ENCODE data around the gene OTUD5. TPM values are rescaled to one million over a fixed set of nuclear protein-coding genes. Genes with fewer than 3 reads are reported as not detected.

The OTUD5 gene, protein sequence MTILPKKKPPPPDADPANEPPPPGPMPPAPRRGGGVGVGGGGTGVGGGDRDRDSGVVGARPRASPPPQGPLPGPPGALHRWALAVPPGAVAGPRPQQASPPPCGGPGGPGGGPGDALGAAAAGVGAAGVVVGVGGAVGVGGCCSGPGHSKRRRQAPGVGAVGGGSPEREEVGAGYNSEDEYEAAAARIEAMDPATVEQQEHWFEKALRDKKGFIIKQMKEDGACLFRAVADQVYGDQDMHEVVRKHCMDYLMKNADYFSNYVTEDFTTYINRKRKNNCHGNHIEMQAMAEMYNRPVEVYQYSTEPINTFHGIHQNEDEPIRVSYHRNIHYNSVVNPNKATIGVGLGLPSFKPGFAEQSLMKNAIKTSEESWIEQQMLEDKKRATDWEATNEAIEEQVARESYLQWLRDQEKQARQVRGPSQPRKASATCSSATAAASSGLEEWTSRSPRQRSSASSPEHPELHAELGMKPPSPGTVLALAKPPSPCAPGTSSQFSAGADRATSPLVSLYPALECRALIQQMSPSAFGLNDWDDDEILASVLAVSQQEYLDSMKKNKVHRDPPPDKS
- 52.1 TPM for polyA plus RNA-seq (2013, experiment 1 of 2)
- polyA plus RNA-seq (2013, experiment 2 of 2) = 48.0 TPM

DNA sequence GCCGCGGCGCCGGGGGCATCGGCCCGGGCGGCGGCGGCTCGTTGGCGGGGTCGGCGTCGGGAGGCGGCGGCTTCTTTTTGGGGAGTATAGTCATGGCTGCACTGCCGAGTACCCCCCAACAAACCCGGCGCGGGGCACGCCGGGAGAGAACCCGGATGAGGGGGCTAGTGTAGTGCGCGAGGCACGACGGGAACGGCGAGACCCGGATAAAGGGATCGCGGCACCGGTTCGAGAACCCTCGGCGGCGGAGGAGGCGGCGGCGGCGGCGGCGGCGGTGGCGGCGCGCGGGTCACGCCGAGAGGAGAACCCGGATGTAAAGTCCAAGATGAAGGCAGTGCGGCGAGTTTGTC, at the start of gene OTUD5:
Gene OTUD5 (minus strand): TSS at position 131 of the 350 bp plus-strand sequence. CDS start 37 bp downstream, at position 94.
- 0% methylated on average over 2 of the region's 53 CpGs; no CpG with 5 or more reads in 1 of the 2 experiments for WGBS, 2 experiments (ENCODE audit: insufficient coverage in 2 of 2)
- Histone ChIP-seq H3K4me1 (ENCODE audit: control insufficient read depth, insufficient read depth, low read length, poor library complexity, severe bottlenecking) (peaks cover 3% of the 10 kb centered on the region), H3K27ac (ENCODE audit: low read depth, low read length, severe bottlenecking) (peak within 1 kb of the TSS; percentile 100), H3K36me3 (ENCODE audit: control insufficient read depth, insufficient read depth, low read length) (peaks cover 20% of the 10 kb centered on the region), H3K4me3 (ENCODE audit: extremely low read depth, insufficient read depth, low read length, poor library complexity, severe bottlenecking) (peak within 1 kb of the TSS; percentile 52), H3K9me3 (ENCODE audit: control insufficient read depth, low read length) (no peaks in the 10 kb centered on the region)

DNA sequence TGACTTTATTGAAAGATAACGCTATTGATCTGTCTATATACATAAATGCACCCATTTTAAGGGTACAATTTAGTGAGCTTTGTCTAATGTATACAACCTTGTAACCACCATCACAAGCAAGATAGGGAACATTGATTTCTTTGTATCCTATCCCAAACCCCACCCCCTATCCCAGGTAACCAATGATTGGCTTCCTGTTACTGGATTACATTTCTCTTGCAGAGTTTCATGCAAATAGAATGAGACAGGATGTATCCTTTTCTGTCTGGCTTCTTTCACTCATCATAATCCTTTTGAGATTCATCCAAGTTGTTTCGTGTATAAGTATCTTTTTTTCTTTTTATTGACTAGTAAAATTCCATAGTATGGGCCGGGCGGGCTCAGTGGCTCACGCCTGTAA, 46.3 kb upstream of the OTUD5 start:
- Histone ChIP-seq H3K4me1 (ENCODE audit: control insufficient read depth, insufficient read depth, low read length, poor library complexity, severe bottlenecking) (no peaks in the 10 kb centered on the region), H3K27ac (ENCODE audit: low read depth, low read length, severe bottlenecking) (no peak overlapping the region), H3K36me3 (ENCODE audit: control insufficient read depth, insufficient read depth, low read length) (peaks cover 4% of the 10 kb centered on the region), H3K4me3 (ENCODE audit: extremely low read depth, insufficient read depth, low read length, poor library complexity, severe bottlenecking) (no peak overlapping the region), H3K9me3 (ENCODE audit: control insufficient read depth, low read length) (no peaks in the 10 kb centered on the region)
- WGBS, 2 experiments (ENCODE audit: insufficient coverage in 2 of 2) = no CpG with 5 or more reads among the region's 5 CpGs

DNA sequence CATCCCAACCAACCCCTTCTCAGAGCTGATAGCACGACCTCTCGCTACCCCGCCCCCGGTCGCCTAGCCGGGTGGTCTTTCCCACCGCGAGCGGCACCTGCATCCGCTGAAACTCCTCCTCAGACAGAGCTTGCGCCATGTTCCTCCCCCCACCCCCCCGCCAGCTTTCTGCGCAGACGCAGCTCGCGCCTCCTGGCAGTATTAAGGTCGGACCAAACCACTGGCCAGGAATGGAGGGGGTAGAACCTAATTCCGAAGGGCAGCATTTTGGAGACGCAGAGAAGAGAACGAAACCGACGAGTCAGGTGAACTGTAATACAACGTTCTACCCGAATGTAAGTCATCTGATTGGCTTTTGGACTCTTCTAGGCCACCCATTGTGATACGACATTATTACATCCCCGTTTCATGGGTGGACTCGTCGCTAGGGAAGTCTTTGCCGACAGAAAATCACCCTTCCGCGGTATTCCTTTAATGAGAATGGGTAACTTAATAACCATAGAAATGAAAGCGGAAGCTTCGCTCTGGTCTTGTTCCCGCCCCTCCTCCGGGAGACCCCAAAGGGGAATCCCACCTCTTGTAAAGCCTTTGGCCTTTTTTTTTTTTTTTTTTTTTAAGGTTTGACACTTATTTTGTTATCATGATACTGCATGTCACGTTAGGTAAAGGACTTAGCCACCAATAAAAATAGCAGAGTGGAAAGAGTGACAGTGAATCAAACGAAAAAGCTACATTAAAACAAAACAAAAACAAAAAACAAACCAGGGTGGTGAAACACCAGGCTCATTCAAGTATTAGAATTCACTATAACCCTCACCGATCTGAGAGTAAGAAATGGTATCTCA, 44.9 kb upstream of the OTUD5 start, which contains the start of gene GRIPAP1:
Gene GRIPAP1 (minus strand): TSS at position 174 of the 845 bp plus-strand sequence. CDS start 35 bp downstream, at position 139.
- 0% methylated on average over 2 to 5 of the region's 38 CpGs for WGBS, 2 experiments (ENCODE audit: insufficient coverage in 2 of 2)
- H3K4me1 ChIP-seq (ENCODE audit: control insufficient read depth, insufficient read depth, low read length, poor library complexity, severe bottlenecking) = peaks cover 3% of the 10 kb centered on the region
- no peaks in the 10 kb centered on the region for H3K9me3 ChIP-seq (ENCODE audit: control insufficient read depth, low read length)
- H3K36me3 ChIP-seq (ENCODE audit: control insufficient read depth, insufficient read depth, low read length) = peaks cover 12% of the 10 kb centered on the region
- H3K4me3 ChIP-seq (ENCODE audit: extremely low read depth, insufficient read depth, low read length, poor library complexity, severe bottlenecking) = peak within 1 kb of the TSS; percentile 60
- H3K27ac ChIP-seq (ENCODE audit: low read depth, low read length, severe bottlenecking) = peak within 1 kb of the TSS; percentile 99

DNA sequence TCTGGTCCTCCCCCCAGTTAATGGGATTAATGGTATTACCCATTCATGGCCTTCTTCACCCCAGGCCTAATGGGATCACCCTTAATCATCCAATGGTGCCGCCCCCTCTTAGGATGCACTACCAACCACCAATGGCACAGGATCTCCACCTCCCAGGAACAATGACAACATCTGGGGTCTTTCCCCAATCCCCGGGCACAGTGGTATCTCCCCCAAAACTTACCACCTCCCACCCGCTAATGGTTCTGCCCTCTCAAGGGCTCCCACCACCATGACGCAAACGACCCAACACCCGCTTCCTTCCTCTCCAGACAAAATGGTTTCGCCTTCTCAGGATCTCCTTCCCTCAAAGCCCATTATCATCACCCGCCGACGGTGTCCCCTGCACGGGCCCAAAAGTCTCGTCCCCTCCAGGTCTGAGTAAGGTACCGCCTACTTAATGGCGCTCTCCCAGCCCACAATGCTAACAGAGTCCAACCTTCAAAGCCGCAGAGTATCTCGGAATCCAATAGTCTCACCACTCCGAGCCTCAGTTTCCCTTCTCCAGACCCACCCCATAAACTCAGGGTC, 44.2 kb upstream of the OTUD5 start:
- Histone ChIP-seq H3K4me1 (ENCODE audit: control insufficient read depth, insufficient read depth, low read length, poor library complexity, severe bottlenecking) (peaks cover 3% of the 10 kb centered on the region), H3K4me3 (ENCODE audit: extremely low read depth, insufficient read depth, low read length, poor library complexity, severe bottlenecking) (peak overlapping the region; percentile 60), H3K36me3 (ENCODE audit: control insufficient read depth, insufficient read depth, low read length) (peaks cover 19% of the 10 kb centered on the region), H3K9me3 (ENCODE audit: control insufficient read depth, low read length) (no peaks in the 10 kb centered on the region), H3K27ac (ENCODE audit: low read depth, low read length, severe bottlenecking) (peak overlapping the region; percentile 99)
- WGBS, 2 experiments (ENCODE audit: insufficient coverage in 2 of 2) = 0 to 1% methylated on average over 8 to 15 of the region's 17 CpGs

DNA sequence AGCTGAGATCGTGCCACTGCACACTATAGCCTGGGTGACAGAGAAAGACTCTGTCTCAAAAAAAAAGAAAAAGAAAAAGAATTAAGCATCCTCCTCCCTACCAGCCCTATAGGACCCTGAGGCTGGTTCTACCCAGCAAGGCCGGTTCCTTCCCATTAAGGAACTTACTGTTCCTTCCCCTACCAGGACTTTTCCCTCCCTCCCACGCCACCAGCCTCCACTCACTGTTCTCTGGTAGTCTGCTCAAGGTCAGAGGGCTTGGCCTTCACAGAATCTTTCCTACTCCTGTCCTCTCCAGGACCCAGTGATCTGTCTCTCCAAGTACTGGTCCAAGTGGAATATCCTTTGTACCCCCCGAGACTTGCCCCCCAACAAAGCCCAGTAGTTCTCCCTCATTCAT, 43.2 kb upstream of the OTUD5 start:
- peaks cover 29% of the 10 kb centered on the region for H3K36me3 ChIP-seq (ENCODE audit: control insufficient read depth, insufficient read depth, low read length)
- peak overlapping the region; percentile 60 for H3K4me3 ChIP-seq (ENCODE audit: extremely low read depth, insufficient read depth, low read length, poor library complexity, severe bottlenecking)
- 83% methylated on average over 1 of the region's 4 CpGs; no CpG with 5 or more reads in 1 of the 2 experiments for WGBS, 2 experiments (ENCODE audit: insufficient coverage in 2 of 2)

DNA sequence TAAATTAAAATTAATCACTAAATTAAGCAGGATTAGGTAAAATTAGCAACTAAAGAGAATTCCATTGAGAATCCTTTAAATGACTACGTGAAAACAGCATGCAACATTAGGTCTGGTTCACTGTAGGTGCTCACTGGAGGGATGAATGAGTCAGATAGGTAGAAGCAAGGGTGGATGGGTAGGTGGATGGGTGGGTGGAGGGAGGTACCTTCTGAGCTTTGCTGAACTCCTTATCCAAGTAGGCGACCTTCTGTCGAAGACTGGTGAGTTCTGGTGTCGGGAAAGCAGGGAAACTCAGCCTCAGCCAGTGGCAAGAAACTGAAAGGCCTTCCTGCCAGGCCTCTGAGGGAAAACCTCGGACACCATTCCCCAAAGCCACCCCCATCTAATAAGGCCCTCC, 41.6 kb upstream of the OTUD5 start:
- H3K4me1 ChIP-seq (ENCODE audit: control insufficient read depth, insufficient read depth, low read length, poor library complexity, severe bottlenecking) = peaks cover 3% of the 10 kb centered on the region
- no peaks in the 10 kb centered on the region for H3K9me3 ChIP-seq (ENCODE audit: control insufficient read depth, low read length)
- 100% methylated on average over 1 of the region's 5 CpGs; no CpG with 5 or more reads in 1 of the 2 experiments for WGBS, 2 experiments (ENCODE audit: insufficient coverage in 2 of 2)
- no peak overlapping the region for H3K4me3 ChIP-seq (ENCODE audit: extremely low read depth, insufficient read depth, low read length, poor library complexity, severe bottlenecking)
- H3K36me3 ChIP-seq (ENCODE audit: control insufficient read depth, insufficient read depth, low read length) = peaks cover 32% of the 10 kb centered on the region
- H3K27ac ChIP-seq (ENCODE audit: low read depth, low read length, severe bottlenecking) = no peak overlapping the region

More for the DNA sequence above, 43.2 kb upstream of the OTUD5 start:
- Histone ChIP-seq H3K4me1 (ENCODE audit: control insufficient read depth, insufficient read depth, low read length, poor library complexity, severe bottlenecking) (peaks cover 3% of the 10 kb centered on the region), H3K27ac (ENCODE audit: low read depth, low read length, severe bottlenecking) (no peak overlapping the region), H3K9me3 (ENCODE audit: control insufficient read depth, low read length) (no peaks in the 10 kb centered on the region)

DNA sequence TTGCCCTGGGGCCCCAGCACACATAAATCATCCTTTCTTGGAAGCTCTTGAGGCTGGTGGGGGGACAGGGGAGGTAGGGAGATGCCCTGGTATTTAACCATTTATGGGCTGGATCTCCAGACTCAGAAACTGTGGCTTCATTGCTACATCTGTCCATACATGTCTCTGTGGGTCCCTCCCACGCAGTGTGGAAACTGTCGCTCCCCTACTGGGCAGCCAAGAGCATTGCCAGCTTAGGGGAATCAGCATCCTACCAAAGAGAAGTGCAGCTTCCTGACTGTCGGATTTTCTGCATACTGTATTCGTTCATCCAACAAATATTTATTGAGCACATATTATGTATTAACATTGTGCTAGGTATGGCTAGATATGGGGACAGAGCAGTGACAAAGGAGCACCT, 41.0 kb upstream of the OTUD5 start:
- Histone ChIP-seq H3K36me3 (ENCODE audit: control insufficient read depth, insufficient read depth, low read length) (peaks cover 37% of the 10 kb centered on the region), H3K4me3 (ENCODE audit: extremely low read depth, insufficient read depth, low read length, poor library complexity, severe bottlenecking) (no peak overlapping the region), H3K4me1 (ENCODE audit: control insufficient read depth, insufficient read depth, low read length, poor library complexity, severe bottlenecking) (peaks cover 3% of the 10 kb centered on the region), H3K9me3 (ENCODE audit: control insufficient read depth, low read length) (no peaks in the 10 kb centered on the region), H3K27ac (ENCODE audit: low read depth, low read length, severe bottlenecking) (no peak overlapping the region)
- 100% methylated on average over 1 to 2 of the region's 4 CpGs for WGBS, 2 experiments (ENCODE audit: insufficient coverage in 2 of 2)

DNA sequence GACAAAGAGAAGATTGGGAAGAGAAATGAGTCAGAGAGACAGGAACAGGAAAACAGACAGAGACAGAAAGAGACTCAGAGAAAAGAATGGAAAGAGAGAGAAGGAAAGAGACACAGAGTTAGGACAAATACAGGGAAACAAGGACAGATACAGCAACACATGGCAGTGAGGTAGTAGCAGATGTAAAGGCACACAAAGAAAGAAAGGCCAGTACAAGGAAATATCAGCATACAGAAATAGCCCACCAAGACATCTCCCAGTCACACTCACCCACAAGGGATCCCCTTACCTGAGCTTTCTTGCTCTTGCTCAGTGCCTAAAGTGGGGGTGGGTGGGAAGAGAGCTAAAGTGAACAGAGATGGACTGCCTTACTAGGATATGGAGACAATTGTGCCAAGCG, 40.5 kb upstream of the OTUD5 start:
- peaks cover 42% of the 10 kb centered on the region for H3K36me3 ChIP-seq (ENCODE audit: control insufficient read depth, insufficient read depth, low read length)
- peaks cover 3% of the 10 kb centered on the region for H3K4me1 ChIP-seq (ENCODE audit: control insufficient read depth, insufficient read depth, low read length, poor library complexity, severe bottlenecking)
- WGBS, 2 experiments (ENCODE audit: insufficient coverage in 2 of 2) = 89 to 100% methylated on average over 1 of the region's 1 CpG

DNA sequence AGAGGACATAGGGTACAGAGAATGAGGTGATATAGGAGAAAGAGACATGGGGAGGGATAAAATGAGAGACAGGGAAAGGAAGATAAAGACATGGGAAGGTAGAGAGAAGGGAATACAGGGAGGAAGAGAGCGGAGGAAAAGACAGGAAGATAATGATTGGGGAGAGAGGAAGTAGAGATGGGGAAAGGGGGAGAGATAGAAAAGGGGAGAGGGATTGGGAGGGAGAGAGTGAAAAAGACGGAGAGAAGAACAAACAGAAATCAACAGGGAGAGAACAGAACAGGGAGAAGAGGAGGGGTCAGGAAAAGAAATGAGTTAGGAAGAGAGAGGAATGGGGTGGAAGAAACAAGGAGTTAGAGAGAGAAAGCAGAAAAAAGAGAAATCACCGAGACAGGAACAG, 40.0 kb upstream of the OTUD5 start:
- no peak overlapping the region for H3K27ac ChIP-seq (ENCODE audit: low read depth, low read length, severe bottlenecking)
- peaks cover 3% of the 10 kb centered on the region for H3K4me1 ChIP-seq (ENCODE audit: control insufficient read depth, insufficient read depth, low read length, poor library complexity, severe bottlenecking)
- H3K36me3 ChIP-seq (ENCODE audit: control insufficient read depth, insufficient read depth, low read length) = peaks cover 42% of the 10 kb centered on the region
- H3K4me3 ChIP-seq (ENCODE audit: extremely low read depth, insufficient read depth, low read length, poor library complexity, severe bottlenecking) = no peak overlapping the region
- 98 to 100% methylated on average over 3 of the region's 3 CpGs for WGBS, 2 experiments (ENCODE audit: insufficient coverage in 2 of 2)
- no peaks in the 10 kb centered on the region for H3K9me3 ChIP-seq (ENCODE audit: control insufficient read depth, low read length)

More for the DNA sequence above, 40.5 kb upstream of the OTUD5 start:
- H3K27ac ChIP-seq (ENCODE audit: low read depth, low read length, severe bottlenecking) = no peak overlapping the region
- no peaks in the 10 kb centered on the region for H3K9me3 ChIP-seq (ENCODE audit: control insufficient read depth, low read length)
- H3K4me3 ChIP-seq (ENCODE audit: extremely low read depth, insufficient read depth, low read length, poor library complexity, severe bottlenecking) = no peak overlapping the region

DNA sequence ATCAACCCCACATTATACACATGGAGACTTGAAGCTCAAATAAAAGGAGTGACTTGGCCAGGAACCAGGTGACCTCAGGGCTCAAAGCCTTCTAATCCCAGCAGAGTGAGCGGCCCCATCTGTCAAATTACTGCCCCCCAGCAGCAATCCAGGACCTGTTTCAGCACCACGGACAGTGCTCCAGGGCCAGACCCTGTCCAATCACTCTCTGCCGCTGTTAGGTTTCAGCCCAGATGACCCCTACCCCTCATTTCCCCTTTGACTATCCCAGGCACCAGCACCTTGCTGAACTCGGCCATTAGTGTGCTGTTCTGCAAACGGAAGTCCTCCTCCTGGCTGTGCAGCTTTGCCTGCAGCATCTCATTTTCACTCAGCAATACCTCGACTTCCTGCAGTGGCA, 39.6 kb upstream of the OTUD5 start:
- WGBS, 2 experiments (ENCODE audit: insufficient coverage in 2 of 2) = 71 to 87% methylated on average over 1 to 3 of the region's 6 CpGs
- peaks cover 42% of the 10 kb centered on the region for H3K36me3 ChIP-seq (ENCODE audit: control insufficient read depth, insufficient read depth, low read length)
- H3K9me3 ChIP-seq (ENCODE audit: control insufficient read depth, low read length) = no peaks in the 10 kb centered on the region
- H3K4me1 ChIP-seq (ENCODE audit: control insufficient read depth, insufficient read depth, low read length, poor library complexity, severe bottlenecking) = peaks cover 3% of the 10 kb centered on the region
- H3K27ac ChIP-seq (ENCODE audit: low read depth, low read length, severe bottlenecking) = no peak overlapping the region
- no peak overlapping the region for H3K4me3 ChIP-seq (ENCODE audit: extremely low read depth, insufficient read depth, low read length, poor library complexity, severe bottlenecking)
